Right atrium auricular region (tissue), 2 donors: ENCODE measurements around the gene SENP3. TPM values are rescaled to one million over a fixed set of nuclear protein-coding genes. Genes with fewer than 3 reads are reported as not detected.

Experiments
- DNase-seq: peaks from one replicate; pipeline ENCODE4 v3.0.0-alpha.2; 2019; ENCODE audit warnings: low spot score
- H3K27ac ChIP-seq, 2 donors: fragments of 200-600 bp; sonication (generic); 1 replicate in 1 of 2; 2 replicates in 1 of 2; pipeline ENCODE4 v1.5.1; 2016 to 2019
- H3K27me3 ChIP-seq, 2 donors: fragments of 200-600 bp; sonication (generic); one replicate each; pipeline versions ENCODE4 v1.5.1 to v1.6.0; 2017 to 2019
- H3K36me3 ChIP-seq: fragments of 200-600 bp; sonication (generic); one replicate; pipeline ENCODE4 v1.5.1; 2016
- H3K4me1 ChIP-seq, 2 donors: fragments of 200-600 bp; sonication (generic); one replicate each; pipeline versions ENCODE4 v1.5.1 to v1.6.0; 2017 to 2019
- H3K4me3 ChIP-seq, 2 donors: fragments of 200-600 bp; sonication (generic); 1 replicate in 1 of 2; 2 replicates in 1 of 2; pipeline ENCODE4 v1.5.1; 2017 to 2019; ENCODE audit warnings: mild to moderate bottlenecking in 1 of 2, moderate library complexity in 1 of 2
- H3K9me3 ChIP-seq, 2 donors: fragments of 200-600 bp; sonication (generic); one replicate each; pipeline ENCODE4 v1.5.1; 2019
- total RNA-seq, 2 donors: library from RNA; depleted of rRNA; stranded (reverse); fragments of >200 nt; gene quantifications; one replicate each; pipeline ENCODE4 v1.1.0, GENCODE V29; 2016
- TF ChIP-seq, protein P1 (sequence below), 2 donors: fragments of 200-600 bp; sonication (generic); IDR thresholded peaks; one replicate each; pipeline ENCODE4 v1.5.1; 2019; ENCODE audit warnings: antibody characterized with exemption in 2 of 2

Gene SENP3
- total RNA-seq, 2 donors from 2014 or later = 45.9 to 56.1 TPM

DNA sequence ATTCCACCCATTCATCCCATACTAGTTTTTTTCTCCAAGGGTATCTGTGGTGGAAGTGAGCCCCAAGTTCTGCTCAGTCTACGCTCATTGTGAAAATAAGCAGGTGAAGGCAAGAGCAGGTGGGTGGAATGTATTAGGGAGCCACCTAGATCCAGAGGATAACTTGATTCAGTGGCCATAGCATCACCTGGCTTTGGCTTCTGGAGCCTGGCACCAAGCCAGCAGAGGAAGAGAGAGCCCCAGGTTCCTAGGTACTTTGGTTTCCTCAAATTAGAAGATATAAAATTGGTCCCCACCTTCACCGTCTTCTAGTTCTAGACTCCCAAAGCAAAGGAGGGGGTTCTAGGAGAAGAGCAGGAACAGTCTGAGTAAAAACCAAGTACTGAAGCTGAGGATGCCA lies 48.9 kb downstream of the SENP3 start:
- H3K36me3 ChIP-seq = peaks cover 7% of the 10 kb centered on the region
- no peak overlapping the region for H3K4me3 ChIP-seq
- no peaks in the 10 kb centered on the region for H3K9me3 ChIP-seq
- H3K27ac ChIP-seq = no peak overlapping the region
- peaks cover 0 to 58% of the 10 kb centered on the region in 2 donors for H3K4me1 ChIP-seq
- DNase-seq = no peak
- TF ChIP-seq, protein P1, sequence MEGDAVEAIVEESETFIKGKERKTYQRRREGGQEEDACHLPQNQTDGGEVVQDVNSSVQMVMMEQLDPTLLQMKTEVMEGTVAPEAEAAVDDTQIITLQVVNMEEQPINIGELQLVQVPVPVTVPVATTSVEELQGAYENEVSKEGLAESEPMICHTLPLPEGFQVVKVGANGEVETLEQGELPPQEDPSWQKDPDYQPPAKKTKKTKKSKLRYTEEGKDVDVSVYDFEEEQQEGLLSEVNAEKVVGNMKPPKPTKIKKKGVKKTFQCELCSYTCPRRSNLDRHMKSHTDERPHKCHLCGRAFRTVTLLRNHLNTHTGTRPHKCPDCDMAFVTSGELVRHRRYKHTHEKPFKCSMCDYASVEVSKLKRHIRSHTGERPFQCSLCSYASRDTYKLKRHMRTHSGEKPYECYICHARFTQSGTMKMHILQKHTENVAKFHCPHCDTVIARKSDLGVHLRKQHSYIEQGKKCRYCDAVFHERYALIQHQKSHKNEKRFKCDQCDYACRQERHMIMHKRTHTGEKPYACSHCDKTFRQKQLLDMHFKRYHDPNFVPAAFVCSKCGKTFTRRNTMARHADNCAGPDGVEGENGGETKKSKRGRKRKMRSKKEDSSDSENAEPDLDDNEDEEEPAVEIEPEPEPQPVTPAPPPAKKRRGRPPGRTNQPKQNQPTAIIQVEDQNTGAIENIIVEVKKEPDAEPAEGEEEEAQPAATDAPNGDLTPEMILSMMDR (IDR thresholded peaks at IDR 0.05) = no peak
- H3K27me3 ChIP-seq = no peaks in the 10 kb centered on the region

DNA sequence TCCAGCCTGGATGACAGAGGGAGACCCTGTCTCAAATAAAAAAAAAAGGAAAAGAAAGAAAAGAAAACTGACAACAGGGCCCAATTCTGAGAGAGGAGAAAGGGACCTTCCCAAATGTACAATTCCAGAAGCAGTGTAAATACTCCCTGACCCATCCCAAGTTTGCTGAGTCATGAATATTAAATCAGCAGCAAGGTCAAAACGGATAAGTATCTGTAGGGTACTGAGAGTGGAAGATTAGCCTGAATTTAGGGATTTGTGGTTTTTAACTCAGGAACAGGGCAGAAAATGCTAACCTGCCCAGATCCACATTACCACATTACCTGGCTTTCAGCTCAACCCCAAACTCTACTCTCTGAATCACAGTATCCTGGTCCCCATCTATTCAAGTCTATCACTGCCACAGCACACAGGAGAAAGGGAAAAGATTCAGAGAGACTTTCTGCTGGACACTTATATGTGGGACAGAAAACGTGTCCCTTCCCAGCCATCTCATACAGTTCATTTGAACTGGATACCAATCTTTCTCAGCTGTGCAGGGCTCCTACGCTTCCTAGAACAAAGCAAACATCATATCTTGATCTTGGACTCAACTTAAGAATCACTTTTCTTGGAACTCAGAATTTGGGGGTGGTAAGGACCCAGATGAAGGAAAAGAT lies 50.0 kb downstream of the SENP3 start:
- Histone ChIP-seq H3K9me3 (no peaks in the 10 kb centered on the region), H3K4me3 (no peak overlapping the region), H3K27ac (peak overlapping the region; percentile 38 to 57), H3K36me3 (peaks cover 5% of the 10 kb centered on the region), H3K4me1 (peaks cover 0 to 49% of the 10 kb centered on the region in 2 donors), H3K27me3 (no peaks in the 10 kb centered on the region)
- TF ChIP-seq, protein P1 (IDR thresholded peaks at IDR 0.05) = no peak
- no peak for DNase-seq

GRCh38 chr17:7612294-7612640 lies 50.5 kb downstream of the SENP3 start:
- Histone ChIP-seq H3K9me3 (no peaks in the 10 kb centered on the region), H3K36me3 (peaks cover 5% of the 10 kb centered on the region), H3K27me3 (no peaks in the 10 kb centered on the region), H3K4me3 (no peak overlapping the region), H3K27ac (peak overlapping the region in 1 of 2 donors; percentile 57), H3K4me1 (peaks cover 0 to 46% of the 10 kb centered on the region in 2 donors)
- no peak for DNase-seq
- TF ChIP-seq, protein P1 (IDR thresholded peaks at IDR 0.05) = no peak

DNA sequence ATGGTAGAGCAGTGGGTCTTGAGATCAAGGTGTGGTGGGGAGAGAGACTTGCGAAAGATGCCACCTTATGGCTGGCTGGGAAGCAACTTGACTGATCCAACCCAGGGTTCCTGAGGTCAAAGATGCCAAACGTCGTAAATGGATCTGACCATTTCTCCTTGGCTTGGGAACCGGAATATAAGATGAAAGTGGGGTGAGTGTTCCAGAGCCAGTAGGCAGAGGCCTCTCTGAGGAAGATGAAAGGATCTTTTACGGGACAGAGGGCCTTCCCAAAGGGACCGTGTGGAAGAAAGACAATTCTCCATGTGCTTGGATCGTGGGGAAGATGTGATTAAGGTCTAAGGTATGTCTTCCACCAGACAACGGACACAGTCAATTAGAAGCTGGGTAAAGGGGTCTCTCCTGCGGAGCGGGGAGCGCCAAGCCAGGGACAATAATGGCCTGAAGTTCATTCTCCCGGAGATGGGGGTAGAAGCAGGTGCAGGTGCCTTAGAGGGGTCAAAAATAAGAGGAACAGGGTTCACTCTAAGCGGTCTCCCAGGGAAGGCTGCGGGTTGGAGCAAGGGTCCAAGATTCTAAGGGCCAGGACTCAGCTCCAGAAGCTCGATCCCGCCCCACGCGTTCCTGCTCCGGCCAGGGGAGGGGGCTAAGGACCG lies 52.2 kb downstream of the SENP3 start:
- Histone ChIP-seq H3K4me1 (peaks cover 0 to 46% of the 10 kb centered on the region in 2 donors), H3K4me3 (peak overlapping the region; percentile 83 to 93), H3K9me3 (no peaks in the 10 kb centered on the region), H3K27me3 (no peaks in the 10 kb centered on the region), H3K27ac (peak overlapping the region; percentile 93 to 94), H3K36me3 (peaks cover 5% of the 10 kb centered on the region)
- no peak for DNase-seq
- TF ChIP-seq, protein P1 (IDR thresholded peaks at IDR 0.05) = no peak

GRCh38 chr17:7614425-7615264 lies 52.9 kb downstream of the SENP3 start, which contains the start of gene FXR2:
Gene FXR2 (minus strand): TSS chr17:7614897. CDS start chr17:7614532, 365 bp downstream.
- H3K4me1 ChIP-seq = peaks cover 0 to 46% of the 10 kb centered on the region in 2 donors
- no peaks in the 10 kb centered on the region for H3K9me3 ChIP-seq
- peaks cover 5% of the 10 kb centered on the region for H3K36me3 ChIP-seq
- no peaks in the 10 kb centered on the region for H3K27me3 ChIP-seq
- H3K4me3 ChIP-seq = peak within 1 kb of the TSS; percentile 83 to 93
- TF ChIP-seq, protein P1 (IDR thresholded peaks at IDR 0.05) = peak in 1 of 2 donors; percentile 70
- H3K27ac ChIP-seq = peak within 1 kb of the TSS; percentile 93 to 94
- peak; percentile 100 for DNase-seq
